Measurements from ENCODE around the gene CARNS1. TPM values are rescaled to one million over a fixed set of nuclear protein-coding genes. Genes with fewer than 3 reads are reported as not detected.
A peak's percentile ranks its signal among the peaks of the same experiment; 100 is the strongest.

CARNS1 gene
- total RNA-seq, 1 experiment from 2014 or later, result 1.3 TPM

GRCh38 chr11:67375320-67376055 is 40.0 kb upstream of the CARNS1 start:
- H3K27ac Mint-ChIP-seq, result no peak overlapping the region
- no peak for TF ChIP-seq FOXK1 (CRISPR knock-in tag; IDR thresholded peaks at IDR 0.05)
- TF ChIP-seq ELF4 (CRISPR knock-in tag; IDR thresholded peaks at IDR 0.05; ENCODE audit: low read depth), result no peak
- no peak for TF ChIP-seq HMGA2 (CRISPR knock-in tag; IDR thresholded peaks at IDR 0.05)
- TF ChIP-seq ZNF121 (CRISPR knock-in tag; IDR thresholded peaks at IDR 0.05), result no peak
- no peak for TF ChIP-seq ZNF232 (CRISPR knock-in tag; IDR thresholded peaks at IDR 0.05)
- no peak for TF ChIP-seq ZNF281 (CRISPR knock-in tag; IDR thresholded peaks at IDR 0.05)
- no peak for TF ChIP-seq ATF1 (CRISPR knock-in tag; IDR thresholded peaks at IDR 0.05)
- TF ChIP-seq RORB (CRISPR knock-in tag; IDR thresholded peaks at IDR 0.05), result no peak
- TF ChIP-seq MLX (CRISPR knock-in tag; IDR thresholded peaks at IDR 0.05), result no peak
- H3K4me1 Mint-ChIP-seq, result peaks cover 40% of the 10 kb centered on the region
- no peaks in the 10 kb centered on the region for H3K36me3 Mint-ChIP-seq
- DNase-seq (ENCODE audit: low spot score) (no peak), ATAC-seq (peak; percentile 7)
- H3K27me3 Mint-ChIP-seq (ENCODE audit: low read depth), result peaks cover 70% of the 10 kb centered on the region
- POLR2A ChIA-PET, result interaction anchor here (0.6 to 1.2 kb wide), 4 partner anchors 19 to 164 kb away, joined by 3 to 4 read pairs (median 4); partner anchors contain the start of genes POLD4 and PPP1CA
- CTCF ChIA-PET, result interaction anchor here (0.6 to 25.7 kb wide), 19 partner anchors 9 to 187 kb away, joined by 3 to 842 read pairs (median 4); partner anchors contain the start of genes PITPNM1, POLD4, PPP1CA and RAD9A
- peak overlapping the region; percentile 61 for H3K4me3 Mint-ChIP-seq
- H3K9me3 Mint-ChIP-seq, result no peaks in the 10 kb centered on the region

- DNase-seq (ENCODE audit: low spot score), result no peak
- Mint-ChIP-seq H3K4me1 (peaks cover 36% of the 10 kb centered on the region), H3K27me3 (ENCODE audit: low read depth) (peaks cover 69% of the 10 kb centered on the region), H3K4me3 (peak overlapping the region; percentile 61), H3K27ac (no peak overlapping the region), H3K36me3 (no peaks in the 10 kb centered on the region), H3K9me3 (no peaks in the 10 kb centered on the region)
- no peak for TF ChIP-seq ZNF425 (CRISPR knock-in tag; conservative IDR thresholded peaks at IDR 0.05)
- no peak for TF ChIP-seq ZNF121 (CRISPR knock-in tag; IDR thresholded peaks at IDR 0.05)
- no peak for TF ChIP-seq MAX (CRISPR knock-in tag; IDR thresholded peaks at IDR 0.05)
- no peak for ATAC-seq
- ChIA-PET POLR2A (interaction anchor here (0.7 to 1.2 kb wide), 5 partner anchors 19 to 1903 kb away, joined by 3 to 5 read pairs (median 3); partner anchors contain the start of genes POLD4 and PPP1CA), CTCF (interaction anchor here (0.8 to 25.7 kb wide), 12 partner anchors 9 to 186 kb away, joined by 3 to 842 read pairs (median 5); partner anchors contain the start of genes POLD4 and PPP1CA)
Measured at GRCh38 chr11:67376063-67376820, 39.2 kb upstream of the CARNS1 start.

All from WTC11 (cell line).